Fibroblast of lung (primary cell): ENCODE measurements around the gene BCL7C.
"Not testable (repeated sequence)": the region's sequence is repeated elsewhere in the genome, so short reads cannot be mapped to it uniquely, and the experiment has no call there.

Source experiments
- EZH2 ChIP-seq: IDR thresholded peaks from 2 replicates; pipeline ENCODE4 v1.5.1; 2012; ENCODE audit warnings: low read length, control low read depth, mild to moderate bottlenecking; ENCODE audit errors: missing control alignments
- TF ChIP-seq, protein P1 (sequence below), 2 donors: IDR thresholded peaks in 1 of 2; conservative IDR thresholded peaks in 1 of 2; 1 replicate in 1 of 2; 2 replicates in 1 of 2; pipeline ENCODE4 v1.5.1; 2011 to 2012; ENCODE audit warnings: low read length in 2 of 2, control low read depth in 1 of 2, inconsistent platforms in 1 of 2, low read depth in 1 of 2, mild to moderate bottlenecking in 1 of 2

- TF ChIP-seq, protein P1, sequence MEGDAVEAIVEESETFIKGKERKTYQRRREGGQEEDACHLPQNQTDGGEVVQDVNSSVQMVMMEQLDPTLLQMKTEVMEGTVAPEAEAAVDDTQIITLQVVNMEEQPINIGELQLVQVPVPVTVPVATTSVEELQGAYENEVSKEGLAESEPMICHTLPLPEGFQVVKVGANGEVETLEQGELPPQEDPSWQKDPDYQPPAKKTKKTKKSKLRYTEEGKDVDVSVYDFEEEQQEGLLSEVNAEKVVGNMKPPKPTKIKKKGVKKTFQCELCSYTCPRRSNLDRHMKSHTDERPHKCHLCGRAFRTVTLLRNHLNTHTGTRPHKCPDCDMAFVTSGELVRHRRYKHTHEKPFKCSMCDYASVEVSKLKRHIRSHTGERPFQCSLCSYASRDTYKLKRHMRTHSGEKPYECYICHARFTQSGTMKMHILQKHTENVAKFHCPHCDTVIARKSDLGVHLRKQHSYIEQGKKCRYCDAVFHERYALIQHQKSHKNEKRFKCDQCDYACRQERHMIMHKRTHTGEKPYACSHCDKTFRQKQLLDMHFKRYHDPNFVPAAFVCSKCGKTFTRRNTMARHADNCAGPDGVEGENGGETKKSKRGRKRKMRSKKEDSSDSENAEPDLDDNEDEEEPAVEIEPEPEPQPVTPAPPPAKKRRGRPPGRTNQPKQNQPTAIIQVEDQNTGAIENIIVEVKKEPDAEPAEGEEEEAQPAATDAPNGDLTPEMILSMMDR (conservative IDR thresholded peaks at IDR 0.05 in 1 of 2, IDR thresholded peaks at IDR 0.05 in 1 of 2; ENCODE audit: low read depth in 1 of 2, low read length in 2 of 2) = not testable (repeated sequence)
- TF ChIP-seq EZH2 = not testable (repeated sequence)
Measured at GRCh38 chr16:30863178-30863577, 30.7 kb downstream of the BCL7C start.
